H1 (cell line): ENCODE results near the gene GON4L. TPM values are rescaled to one million over a fixed set of nuclear protein-coding genes. Genes with fewer than 3 reads are reported as not detected.

Source experiments
- KDM1A ChIP-seq: fragments of 200-600, 300-600 bp; sonication (generic); IDR thresholded peaks from 2 replicates; pipeline ENCODE4 v1.7.1; 2016; ENCODE audit warnings: mild to moderate bottlenecking, low read length, borderline replicate concordance
- POLR2AphosphoS5 ChIP-seq: IDR thresholded peaks from 2 replicates; pipeline ENCODE4 v1.6.1; 2011; ENCODE audit warnings: low read depth, low read length
- RBBP5 ChIP-seq: IDR thresholded peaks from 2 replicates; pipeline ENCODE4 v1.7.1; 2012; ENCODE audit warnings: low read depth, mild to moderate bottlenecking, inconsistent platforms, low read length, moderate library complexity, borderline replicate concordance
- TAF1 ChIP-seq: IDR thresholded peaks from 2 replicates; pipeline ENCODE4 v1.6.1; 2011; ENCODE audit warnings: mild to moderate bottlenecking, low read depth, low read length
- polyA plus RNA-seq, 7 experiments: library from polyadenylated mRNA; depleted of rRNA in 3 of 7; stranded (reverse) in 5 of 7; unstranded in 2 of 7; fragments of >200 nt in 5 of 7; fragments of 200-250 nt in 2 of 7; gene quantifications; 1 replicate in 5 of 7; 2 replicates in 1 of 7; 4 replicates in 1 of 7; pipeline versions ENCODE4 v1.2.1 to v1.2.3, GENCODE V29; 2011 to 2013; ENCODE audit warnings: missing spikeins in 2 of 7, mixed read lengths in 2 of 7
- total RNA-seq: library from RNA; stranded (reverse); fragmentation: NEBNext Ultra II Directional; extraction: Animal tissue kit (Norgen Biotek cat#: 25700); gene quantifications from 2 replicates; pipeline ENCODE4 v1.2.1, GENCODE V29; 2021

Gene GON4L
- total and polyA plus RNA-seq, 2 of the 8 experiments (the other 6 are each of a cell fraction or from before 2014, with no cell fraction given): 26.2 to 52.1 TPM

DNA sequence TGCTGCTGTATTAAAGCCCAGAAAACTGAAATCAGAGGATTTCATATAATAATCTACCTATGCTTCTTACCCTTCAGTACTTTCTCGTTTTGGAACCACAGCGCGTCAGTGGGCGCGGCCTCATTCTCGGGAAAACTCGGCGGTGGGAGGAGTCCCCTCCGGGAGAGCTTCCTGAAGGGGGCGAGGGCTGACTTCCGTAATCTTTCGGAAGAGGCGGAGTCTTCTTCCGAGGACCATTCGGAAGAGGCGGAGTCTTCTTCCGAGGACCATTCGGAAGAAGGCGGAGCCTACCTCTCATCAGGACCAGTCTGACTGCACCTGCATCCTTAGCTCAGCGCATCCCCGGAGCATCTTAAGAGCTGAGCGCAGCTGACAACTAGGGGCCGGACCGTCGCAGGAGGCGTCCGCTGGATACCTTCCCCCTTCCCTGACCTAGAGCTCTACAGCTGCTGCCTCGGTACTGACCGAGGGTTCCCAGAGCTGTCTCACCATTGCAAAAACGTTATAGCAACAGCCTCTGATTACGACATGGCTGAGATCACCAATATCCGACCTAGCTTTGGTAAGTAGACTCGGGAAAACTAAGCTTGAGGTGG is 2.3 kb upstream of the GON4L start, which contains the start of gene SYT11 (continued):
- peak; percentile 28; the same call in 1 of the 2 replicates for TF ChIP-seq TAF1
- TF ChIP-seq POLR2AphosphoS5: peak; percentile 22; the same call in 1 of the 2 replicates
- peak; percentile 96 for TF ChIP-seq KDM1A
- TF ChIP-seq RBBP5: 0 out of 2 replicates have a peak, but pooled peaks have one; percentile 1
- TF ChIP-seq, all 59 proteins: peak for 7
